Measurements from ENCODE around the gene NFIB.

Gene NFIB

GRCh38 chr9:14271093-14271673, 42.8 kb downstream of the NFIB start:
- H3K27ac ChIP-seq, result no peak overlapping the region; the same call in 1 of the 2 replicates
- no peak for TF ChIP-seq CTCF (IDR thresholded peaks at IDR 0.05)
- TF ChIP-seq ZFX (IDR thresholded peaks at IDR 0.05; ENCODE audit: borderline replicate concordance), result no peak

- H3K27ac ChIP-seq, result no peak overlapping the region
- no peak for TF ChIP-seq CTCF (IDR thresholded peaks at IDR 0.05)
- no peak for TF ChIP-seq ZFX (IDR thresholded peaks at IDR 0.05; ENCODE audit: borderline replicate concordance)
These were observed 43.4 kb downstream of the NFIB start for GRCh38 chr9:14270358-14271092.

GRCh38 chr9:14269916-14270315, 44.0 kb downstream of the NFIB start:
- H3K27ac ChIP-seq, result no peak overlapping the region

GRCh38 chr9:14263707-14264483, 50.0 kb downstream of the NFIB start:
- TF ChIP-seq CTCF (IDR thresholded peaks at IDR 0.05), result no peak
- TF ChIP-seq ZFX (IDR thresholded peaks at IDR 0.05; ENCODE audit: borderline replicate concordance), result no peak
- H3K27ac ChIP-seq, result no peak overlapping the region

More at GRCh38 chr9:14269916-14270315, 44.0 kb downstream of the NFIB start:
- no peak for TF ChIP-seq ZFX (IDR thresholded peaks at IDR 0.05; ENCODE audit: borderline replicate concordance)
- no peak for TF ChIP-seq CTCF (IDR thresholded peaks at IDR 0.05)

- H3K27ac ChIP-seq, result no peak overlapping the region
- TF ChIP-seq CTCF (IDR thresholded peaks at IDR 0.05), result no peak
These were observed 51.1 kb downstream of the NFIB start for GRCh38 chr9:14262827-14263226.

- no peak for TF ChIP-seq CTCF (IDR thresholded peaks at IDR 0.05)
- no peak for TF ChIP-seq ZFX (IDR thresholded peaks at IDR 0.05; ENCODE audit: borderline replicate concordance)
- H3K27ac ChIP-seq, result no peak overlapping the region
These were observed 52.3 kb downstream of the NFIB start for GRCh38 chr9:14261616-14262015.

- no peak overlapping the region for H3K27ac ChIP-seq
- no peak for TF ChIP-seq CTCF (IDR thresholded peaks at IDR 0.05)
- no peak for TF ChIP-seq ZFX (IDR thresholded peaks at IDR 0.05; ENCODE audit: borderline replicate concordance)
These were observed 53.8 kb downstream of the NFIB start for GRCh38 chr9:14260101-14260500.

All from 22Rv1 (cell line).